Breast epithelium (tissue), 3 donors: ENCODE measurements around the gene ARF6.

Source experiments
- POLR2A ChIP-seq: fragments of 450-650 bp; IDR thresholded peaks from one replicate; pipeline ENCODE4 v1.6.1; 2016; ENCODE audit warnings: antibody characterized with exemption, mild to moderate bottlenecking, moderate library complexity
- POLR2AphosphoS5 ChIP-seq, 3 donors: sonication (generic); formaldehyde crosslinking; IDR thresholded peaks; one replicate each; pipeline ENCODE4 v1.6.1; 2017; ENCODE audit warnings: antibody characterized with exemption in 3 of 3
- TF ChIP-seq, protein P1 (sequence below), 3 donors: fragments of 450-650 bp; IDR thresholded peaks; one replicate each; pipeline ENCODE4 v1.5.1; 2016 to 2017; ENCODE audit warnings: antibody characterized with exemption in 3 of 3, mild to moderate bottlenecking in 3 of 3, moderate library complexity in 3 of 3

GRCh38 chr14:49931523-49931922 lies 38.6 kb downstream of the ARF6 start:
- TF ChIP-seq, protein P1, sequence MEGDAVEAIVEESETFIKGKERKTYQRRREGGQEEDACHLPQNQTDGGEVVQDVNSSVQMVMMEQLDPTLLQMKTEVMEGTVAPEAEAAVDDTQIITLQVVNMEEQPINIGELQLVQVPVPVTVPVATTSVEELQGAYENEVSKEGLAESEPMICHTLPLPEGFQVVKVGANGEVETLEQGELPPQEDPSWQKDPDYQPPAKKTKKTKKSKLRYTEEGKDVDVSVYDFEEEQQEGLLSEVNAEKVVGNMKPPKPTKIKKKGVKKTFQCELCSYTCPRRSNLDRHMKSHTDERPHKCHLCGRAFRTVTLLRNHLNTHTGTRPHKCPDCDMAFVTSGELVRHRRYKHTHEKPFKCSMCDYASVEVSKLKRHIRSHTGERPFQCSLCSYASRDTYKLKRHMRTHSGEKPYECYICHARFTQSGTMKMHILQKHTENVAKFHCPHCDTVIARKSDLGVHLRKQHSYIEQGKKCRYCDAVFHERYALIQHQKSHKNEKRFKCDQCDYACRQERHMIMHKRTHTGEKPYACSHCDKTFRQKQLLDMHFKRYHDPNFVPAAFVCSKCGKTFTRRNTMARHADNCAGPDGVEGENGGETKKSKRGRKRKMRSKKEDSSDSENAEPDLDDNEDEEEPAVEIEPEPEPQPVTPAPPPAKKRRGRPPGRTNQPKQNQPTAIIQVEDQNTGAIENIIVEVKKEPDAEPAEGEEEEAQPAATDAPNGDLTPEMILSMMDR (IDR thresholded peaks at IDR 0.05): no peak
- TF ChIP-seq POLR2AphosphoS5 (IDR thresholded peaks at IDR 0.05): no peak
- no peak for TF ChIP-seq POLR2A
